ENCODE data around the gene PIPOX.

PIPOX gene

GRCh38 chr17:29008591-29008990 lies 34.4 kb upstream of the PIPOX start:
- DNase-seq (ENCODE audit: low read depth): no peak
- no peak for TF ChIP-seq CTCF (IDR thresholded peaks at IDR 0.05; ENCODE audit: insufficient read depth, low read depth, low read length, missing control alignments)
- no peak overlapping the region for H3K4me3 ChIP-seq (ENCODE audit: low read depth, low read length)

- TF ChIP-seq CTCF (IDR thresholded peaks at IDR 0.05; ENCODE audit: insufficient read depth, low read depth, low read length, missing control alignments): no peak
- H3K4me3 ChIP-seq (ENCODE audit: low read depth, low read length): no peak overlapping the region
- DNase-seq (ENCODE audit: low read depth): no peak
These were observed 32.8 kb upstream of the PIPOX start for GRCh38 chr17:29010129-29010528.

GRCh38 chr17:29010586-29010985 lies 32.4 kb upstream of the PIPOX start:
- no peak for DNase-seq (ENCODE audit: low read depth)
- no peak overlapping the region for H3K4me3 ChIP-seq (ENCODE audit: low read depth, low read length)
- TF ChIP-seq CTCF (IDR thresholded peaks at IDR 0.05; ENCODE audit: insufficient read depth, low read depth, low read length, missing control alignments): no peak

- TF ChIP-seq CTCF (IDR thresholded peaks at IDR 0.05; ENCODE audit: insufficient read depth, low read depth, low read length, missing control alignments): no peak
- DNase-seq (ENCODE audit: low read depth): no peak
- no peak overlapping the region for H3K4me3 ChIP-seq (ENCODE audit: low read depth, low read length)
These were observed 30.4 kb upstream of the PIPOX start for GRCh38 chr17:29012535-29012934.

- TF ChIP-seq CTCF (IDR thresholded peaks at IDR 0.05; ENCODE audit: insufficient read depth, low read depth, low read length, missing control alignments): no peak
- DNase-seq (ENCODE audit: low read depth): no peak
- no peak overlapping the region for H3K4me3 ChIP-seq (ENCODE audit: low read depth, low read length)
These were observed 28.2 kb upstream of the PIPOX start for GRCh38 chr17:29014716-29015115.

- no peak for DNase-seq (ENCODE audit: low read depth)
- H3K4me3 ChIP-seq (ENCODE audit: low read depth, low read length): no peak overlapping the region
- TF ChIP-seq CTCF (IDR thresholded peaks at IDR 0.05; ENCODE audit: insufficient read depth, low read depth, low read length, missing control alignments): no peak
These were observed 26.4 kb upstream of the PIPOX start for GRCh38 chr17:29016345-29017210.
